ENCODE results near the gene APELA.

DNA sequence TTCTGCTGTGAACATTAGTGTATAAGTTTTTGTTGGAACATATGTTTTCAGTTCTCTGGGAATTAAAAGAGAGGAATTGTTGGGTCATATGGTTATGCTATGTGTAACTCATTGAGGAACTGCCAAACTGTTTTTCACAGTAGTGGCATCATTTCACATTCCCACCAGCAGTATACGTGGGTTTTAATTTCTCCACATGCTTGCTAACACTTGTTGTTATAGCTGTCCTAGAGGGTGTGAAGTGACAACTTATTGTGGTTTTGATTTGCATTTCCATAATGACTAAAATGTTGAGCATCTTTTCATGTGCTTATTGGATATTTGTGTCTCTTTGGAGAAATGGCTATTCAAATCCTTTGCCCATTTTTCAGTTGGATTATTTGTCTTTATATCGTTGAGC is 13.7 kb downstream of the APELA start:
- TF ChIP-seq EZH2 (IDR thresholded peaks at IDR 0.05; ENCODE audit: borderline replicate concordance) (no peak), CTCF (IDR thresholded peaks at IDR 0.05; ENCODE audit: poor library complexity) (no peak)
